DOHH2 (cell line): ENCODE results near the gene BCAS1.

ENCODE experiments used
- CTCF ChIP-seq: fragments of 200-600 bp; sonication (generic); IDR thresholded peaks from one replicate; pipeline ENCODE4 v1.5.1; 2014; ENCODE audit warnings: antibody characterized with exemption, mild to moderate bottlenecking, low read depth, low read length; ENCODE audit not compliant: poor library complexity, severe bottlenecking
- EZH2phosphoT487 ChIP-seq: fragments of 200-600 bp; sonication (generic); IDR thresholded peaks from 2 replicates; pipeline ENCODE4 v1.6.1; 2017; ENCODE audit warnings: borderline replicate concordance, mild to moderate bottlenecking, antibody characterized with exemption, low read length, moderate library complexity, mixed read lengths

- TF ChIP-seq CTCF (no peak), EZH2phosphoT487 (no peak)
Observed at GRCh38 chr20:54092021-54092420, 21.6 kb upstream of the BCAS1 start.
